ENCODE results near the gene SLC25A25.

Gene SLC25A25

DNA sequence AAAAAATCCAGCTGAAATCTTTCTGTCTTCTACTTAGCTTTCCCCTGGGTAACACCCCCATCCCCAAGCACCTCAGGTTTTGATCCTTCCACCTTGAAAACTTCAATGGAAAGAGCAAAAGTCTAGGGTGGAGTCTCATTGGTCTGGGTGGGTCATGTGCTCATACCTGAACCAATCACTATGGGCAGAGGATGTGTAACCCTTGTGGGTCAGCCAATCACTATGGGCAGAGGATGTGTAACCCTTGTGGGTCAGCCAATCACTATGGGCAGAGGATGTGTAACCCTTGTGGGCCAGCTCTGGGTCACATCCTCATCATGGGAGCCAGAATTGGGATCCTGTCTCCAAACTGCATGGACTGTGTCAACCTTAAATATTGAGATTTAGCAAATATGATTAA lies 19.4 kb upstream of the SLC25A25 start:
- DNase-seq: no peak
- in situ Hi-C loops (cut with MboI; ENCODE audit: low pct_unique_long_range_greater_than_20kb, low sequenced_read_pairs): no loop called here

DNA sequence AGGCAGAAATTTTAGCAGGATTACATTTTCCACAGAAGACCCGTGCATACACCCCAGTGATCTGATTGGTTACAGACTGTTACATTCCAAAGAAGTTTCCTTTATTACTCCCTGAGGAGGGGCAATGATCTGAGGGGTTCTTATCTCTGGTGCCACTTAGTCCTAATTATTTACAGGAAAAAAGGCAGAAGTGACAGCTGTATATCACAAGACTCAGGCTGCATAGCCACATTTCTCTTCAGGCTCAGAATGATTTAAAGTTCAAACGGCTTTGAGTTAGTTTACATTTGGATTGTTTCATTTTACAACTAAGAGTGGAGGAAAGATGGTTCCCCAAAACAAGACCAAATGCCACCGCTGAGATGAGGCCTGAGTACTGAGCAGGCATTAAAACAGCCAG lies 18.2 kb upstream of the SLC25A25 start:
- in situ Hi-C loops (cut with MboI; ENCODE audit: low pct_unique_long_range_greater_than_20kb, low sequenced_read_pairs): no loop called here
- no peak for DNase-seq

DNA sequence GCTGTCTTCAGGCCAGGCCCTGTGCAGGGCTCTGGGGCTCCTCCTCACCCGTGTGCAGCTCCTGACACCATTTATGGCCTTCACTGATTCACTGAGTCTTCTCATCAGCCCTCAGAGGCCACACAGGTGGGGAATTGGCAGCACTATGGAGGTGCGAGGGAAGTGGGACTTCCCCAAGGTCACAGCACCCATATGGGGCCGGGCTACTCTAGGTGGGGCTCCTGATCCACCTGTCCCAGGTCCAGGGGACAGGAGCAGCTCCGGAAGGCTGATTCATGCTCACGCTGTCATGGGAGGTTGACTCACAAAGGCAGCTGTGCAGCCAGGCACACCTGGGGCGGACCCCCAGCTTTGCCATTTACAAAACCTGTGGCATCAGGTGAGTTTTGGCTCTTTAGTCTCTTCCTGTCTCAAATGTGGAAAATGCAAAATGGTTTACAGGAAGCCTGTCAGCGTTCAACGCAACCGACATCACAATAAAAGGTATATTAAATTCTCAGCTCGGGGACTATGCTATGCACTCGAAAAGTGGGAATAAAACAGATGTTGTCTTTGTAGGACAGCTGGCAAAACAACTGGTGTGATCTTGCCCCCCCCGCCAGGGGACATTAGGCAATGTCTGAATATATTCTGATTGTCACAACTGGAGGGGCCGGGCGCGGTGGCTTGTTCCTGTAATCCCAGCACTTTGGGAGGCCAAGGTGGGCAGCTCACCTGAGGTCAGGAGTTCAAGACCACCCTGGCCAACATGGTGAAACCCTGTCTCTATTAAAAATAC lies 15.9 kb upstream of the SLC25A25 start:
- DNase-seq: no peak
- in situ Hi-C loops (cut with MboI; ENCODE audit: low pct_unique_long_range_greater_than_20kb, low sequenced_read_pairs): no loop called here

DNA sequence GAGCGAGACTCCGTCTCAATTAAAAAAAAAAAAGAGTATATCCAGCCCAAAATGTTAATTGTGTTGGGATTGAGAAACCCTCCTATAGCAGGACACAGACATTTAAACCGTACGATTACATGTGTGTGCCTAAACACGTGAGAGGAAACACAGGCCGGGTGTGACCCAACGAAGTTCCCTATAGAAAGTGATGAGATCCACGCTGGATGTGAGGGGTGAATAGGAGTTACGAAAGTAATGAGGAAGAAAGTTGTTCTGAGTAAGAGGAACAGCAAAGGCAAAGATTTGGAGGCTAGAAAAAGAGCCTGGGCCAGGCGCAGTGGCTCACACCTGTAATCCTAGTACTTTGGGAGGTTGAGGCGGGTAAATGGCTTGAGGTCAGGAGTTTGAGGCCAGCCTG lies 14.5 kb upstream of the SLC25A25 start:
- DNase-seq: peak; percentile 38
- in situ Hi-C loops (cut with MboI; ENCODE audit: low pct_unique_long_range_greater_than_20kb, low sequenced_read_pairs): no loop called here

DNA sequence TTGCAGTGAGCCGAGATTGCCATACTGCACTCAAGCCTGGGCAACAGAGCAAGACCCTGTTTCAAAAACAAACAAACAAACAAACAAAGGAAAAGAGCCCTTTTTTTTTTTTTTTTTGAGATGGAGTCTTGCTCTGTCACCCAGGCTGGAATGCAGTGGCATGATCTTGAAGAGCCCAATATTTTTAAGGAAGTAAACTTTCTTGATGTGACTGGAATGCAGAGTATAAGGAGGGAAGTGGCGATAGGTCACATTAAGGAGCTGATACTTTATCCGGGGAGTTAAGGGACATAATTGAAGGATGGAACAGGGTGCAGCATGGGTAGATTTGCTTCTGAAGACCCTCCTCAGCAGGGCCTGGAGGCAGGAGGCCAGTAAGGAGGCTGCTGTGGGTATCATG lies 13.9 kb upstream of the SLC25A25 start:
- in situ Hi-C loops (cut with MboI; ENCODE audit: low pct_unique_long_range_greater_than_20kb, low sequenced_read_pairs): no loop called here
- DNase-seq: no peak

DNA sequence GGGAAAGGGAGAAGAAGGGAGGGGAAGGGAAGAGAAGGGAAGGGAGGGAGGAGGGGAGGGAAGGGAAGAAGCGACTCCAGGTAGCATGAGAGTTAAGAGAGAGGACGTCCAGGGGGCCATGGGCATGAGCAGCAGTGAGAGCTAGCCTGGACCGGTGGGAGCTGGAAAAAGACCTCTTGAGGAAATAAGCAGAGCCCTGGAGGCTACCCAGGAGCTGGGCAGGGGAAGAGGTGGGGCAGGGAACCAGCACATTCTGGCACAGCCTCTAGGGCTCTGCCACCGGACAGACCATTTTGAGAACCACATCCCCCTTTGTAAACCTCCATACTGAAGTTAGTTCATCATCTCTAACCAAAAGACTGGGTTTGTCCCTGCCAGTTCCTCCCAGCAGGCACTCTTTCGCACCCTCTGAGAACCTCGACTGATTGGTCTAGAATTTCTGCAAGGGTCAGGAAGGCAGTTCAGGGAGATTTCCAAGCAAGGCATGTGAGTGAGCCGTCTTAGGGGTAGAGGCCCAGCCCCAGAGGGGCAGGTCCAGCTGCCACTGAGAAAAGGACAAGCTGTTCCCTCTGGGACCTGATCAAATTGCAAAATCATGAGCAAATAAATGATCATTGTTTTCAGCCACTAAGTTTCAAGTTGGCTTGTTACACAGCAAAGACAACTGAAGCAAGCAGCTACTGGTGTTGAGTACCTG lies 12.5 kb upstream of the SLC25A25 start:
- no peak for DNase-seq
- in situ Hi-C loops (cut with MboI; ENCODE audit: low pct_unique_long_range_greater_than_20kb, low sequenced_read_pairs): no loop called here

DNA sequence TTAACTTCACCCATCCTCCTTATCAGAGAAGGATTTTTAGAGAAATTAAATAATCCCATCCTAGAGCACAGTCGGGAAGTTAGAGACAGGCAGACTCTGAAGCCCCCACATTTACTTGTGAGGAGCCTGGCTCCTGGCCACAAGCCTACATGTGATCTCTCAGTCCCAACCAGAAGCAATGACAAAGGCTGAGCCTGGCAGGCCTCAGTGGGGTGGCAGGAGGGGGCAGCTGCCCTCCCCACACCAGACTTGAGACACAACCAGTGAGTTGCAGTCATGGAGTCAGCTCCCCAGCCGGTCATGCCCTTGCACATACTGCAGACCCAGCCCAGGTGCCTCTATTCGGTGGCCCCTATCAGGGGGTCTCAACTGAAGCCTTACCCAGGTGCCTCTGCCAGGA lies 11.9 kb upstream of the SLC25A25 start:
- DNase-seq: no peak
- in situ Hi-C loops (cut with MboI; ENCODE audit: low pct_unique_long_range_greater_than_20kb, low sequenced_read_pairs): no loop called here

DNA sequence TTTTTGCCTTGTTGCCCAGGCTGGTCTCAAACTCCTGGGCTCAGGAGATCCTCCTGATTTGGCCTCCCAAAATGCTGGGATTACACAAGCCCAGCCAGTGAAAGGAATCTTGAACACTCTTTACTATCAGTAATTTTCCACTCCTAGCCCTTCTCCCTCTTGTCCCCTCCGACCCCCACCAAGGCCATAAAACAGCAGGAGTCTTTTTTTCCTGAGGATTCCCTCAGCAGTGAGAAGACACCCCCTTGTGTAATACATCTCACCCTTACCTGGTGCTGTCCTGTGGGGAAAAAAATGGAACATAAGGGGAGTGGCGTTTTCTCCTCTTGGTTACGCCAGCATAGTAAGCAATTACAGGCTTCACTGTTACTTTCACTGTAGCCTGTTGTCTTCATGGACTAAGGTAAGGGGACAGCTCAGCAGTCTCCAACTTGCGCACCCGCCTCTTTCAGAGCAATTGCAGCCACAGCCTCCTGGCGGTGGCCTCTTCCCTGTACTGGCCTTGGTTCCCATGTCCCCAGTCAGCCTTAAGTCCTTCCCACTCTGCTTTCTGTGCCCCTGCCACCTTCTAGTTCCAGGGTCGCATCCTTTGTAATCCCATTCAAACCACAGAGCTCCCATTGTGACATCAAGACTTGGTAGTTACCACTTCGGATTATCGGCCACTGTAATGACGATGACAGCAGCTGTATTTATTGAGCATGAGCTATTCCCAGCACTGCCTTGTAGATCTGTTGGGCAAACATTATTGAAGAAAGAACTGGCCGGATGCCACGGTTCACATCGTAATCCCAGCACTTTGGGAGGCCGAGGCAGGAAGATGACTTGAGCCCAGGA lies 10.9 kb upstream of the SLC25A25 start:
- DNase-seq: no peak
- in situ Hi-C loops (cut with MboI; ENCODE audit: low pct_unique_long_range_greater_than_20kb, low sequenced_read_pairs): no loop called here

DNA sequence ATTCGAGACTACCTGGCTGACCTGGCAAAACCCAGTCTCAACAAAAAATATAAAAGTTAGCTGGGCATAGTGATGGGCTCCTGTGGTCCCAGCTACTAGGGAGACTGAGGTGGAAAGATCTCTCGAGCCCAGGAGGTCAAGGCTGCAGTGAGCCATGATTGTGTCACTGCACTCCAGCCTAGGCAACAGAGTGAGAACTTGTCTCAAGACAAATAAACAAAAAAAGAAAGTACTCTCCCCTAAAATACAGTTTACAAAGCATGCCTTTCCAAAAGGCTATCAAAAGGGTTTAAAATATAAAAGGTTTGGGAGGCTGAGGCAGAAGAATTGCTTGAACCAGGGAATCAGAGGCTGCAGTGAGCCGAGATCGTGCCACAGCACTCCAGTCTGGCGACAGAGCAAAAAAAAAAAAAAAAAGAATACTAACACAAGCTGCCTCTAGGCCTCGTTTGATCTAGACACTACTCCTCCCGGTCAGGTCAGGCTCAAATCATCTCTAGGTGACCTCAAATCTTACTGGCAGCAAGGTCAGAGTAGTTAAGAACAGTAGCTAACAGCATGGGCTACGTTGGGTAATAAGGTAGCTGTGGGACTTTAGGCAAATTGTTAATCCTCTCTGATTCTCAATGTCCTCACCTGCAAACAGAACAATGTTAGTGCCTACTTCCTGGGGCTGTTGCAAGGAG lies 10.2 kb upstream of the SLC25A25 start:
- in situ Hi-C loops (cut with MboI; ENCODE audit: low pct_unique_long_range_greater_than_20kb, low sequenced_read_pairs): no loop called here
- DNase-seq: no peak

DNA sequence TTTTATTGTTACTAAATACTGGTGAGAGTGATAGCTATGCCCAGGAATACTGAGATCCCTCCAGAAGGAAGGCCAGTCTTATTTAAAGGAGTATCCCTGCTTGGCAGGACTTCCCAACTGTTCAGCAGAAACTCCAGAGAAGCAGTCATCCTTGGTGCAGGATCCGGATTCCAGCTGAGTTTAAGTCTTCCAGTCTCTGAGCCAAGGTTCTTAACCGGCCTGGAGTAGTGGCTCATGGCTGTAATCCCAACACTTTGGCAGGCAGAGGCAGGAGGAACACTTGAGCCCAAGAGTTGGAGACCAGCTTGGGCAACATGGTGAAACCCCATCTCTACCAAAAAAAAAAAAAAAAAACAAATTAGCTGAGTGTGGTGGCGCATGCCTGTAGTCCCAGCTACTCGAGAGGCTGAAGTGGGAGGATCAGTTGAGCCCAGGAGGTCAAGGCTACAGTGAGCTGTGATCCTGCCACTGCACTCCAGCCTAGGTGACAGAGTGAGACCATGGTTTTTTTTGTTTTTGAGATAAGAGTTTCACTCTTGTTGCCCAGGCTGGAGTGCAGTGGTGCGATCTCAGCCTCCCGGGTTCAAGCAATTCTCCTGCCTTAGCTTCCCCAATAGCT lies 8.6 kb upstream of the SLC25A25 start:
- in situ Hi-C loops (cut with MboI; ENCODE audit: low pct_unique_long_range_greater_than_20kb, low sequenced_read_pairs): no loop called here
- no peak for DNase-seq

DNA sequence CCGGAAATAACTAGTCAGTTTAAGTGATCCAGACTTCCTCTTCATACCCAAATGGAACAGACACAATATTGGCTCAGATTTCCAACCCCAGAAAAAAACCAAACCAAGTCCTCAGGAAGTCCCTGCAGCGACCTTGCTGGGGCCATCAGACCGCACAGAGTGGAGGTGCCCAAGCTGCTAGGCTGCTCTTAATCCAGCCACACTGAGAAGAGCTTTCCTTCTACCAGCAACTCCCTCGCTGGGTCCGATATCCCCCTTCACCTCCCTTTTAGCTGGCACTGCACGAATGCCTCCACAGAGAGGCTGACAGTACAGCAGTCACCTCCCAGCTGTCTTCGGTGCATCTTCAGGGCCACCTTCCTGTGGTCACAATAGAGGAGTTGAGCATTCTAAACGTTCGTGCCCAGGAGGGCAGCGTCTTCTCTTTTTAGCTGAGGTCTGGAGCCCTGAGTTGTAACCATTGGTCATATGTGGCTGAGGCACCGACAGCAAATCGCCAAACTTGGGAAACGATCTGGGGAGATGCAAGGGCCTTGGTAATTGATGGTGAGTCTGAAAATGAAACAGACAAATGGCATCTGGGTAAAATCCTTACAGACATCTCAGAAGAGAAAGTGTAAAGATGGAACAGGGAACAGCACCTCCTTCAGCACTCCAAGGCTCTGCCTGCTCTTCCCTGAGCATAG lies 6.6 kb upstream of the SLC25A25 start:
- in situ Hi-C loops (cut with MboI; ENCODE audit: low pct_unique_long_range_greater_than_20kb, low sequenced_read_pairs): no loop called here
- peak; percentile 82 for DNase-seq

DNA sequence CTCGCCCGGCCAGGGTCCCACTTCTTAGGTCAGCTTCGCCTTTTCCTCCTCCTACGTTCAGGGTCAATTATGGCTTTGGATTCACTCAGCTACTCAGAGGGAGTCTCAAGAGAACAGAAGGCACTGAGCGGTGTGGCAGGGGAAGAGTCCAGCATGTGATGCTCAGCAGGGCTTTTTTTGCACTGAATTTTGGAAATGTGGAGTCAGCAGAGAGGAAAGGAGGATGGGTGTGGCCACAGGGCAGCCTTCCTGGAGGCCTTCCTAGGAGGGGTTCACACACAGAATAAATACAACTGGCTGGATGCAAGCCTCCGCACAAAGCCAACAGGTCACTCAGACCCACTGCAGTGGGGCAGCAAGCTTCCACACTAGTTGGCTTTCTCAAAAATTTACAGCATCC lies 5.8 kb upstream of the SLC25A25 start:
- DNase-seq: no peak
- in situ Hi-C loops (cut with MboI; ENCODE audit: low pct_unique_long_range_greater_than_20kb, low sequenced_read_pairs): no loop called here

DNA sequence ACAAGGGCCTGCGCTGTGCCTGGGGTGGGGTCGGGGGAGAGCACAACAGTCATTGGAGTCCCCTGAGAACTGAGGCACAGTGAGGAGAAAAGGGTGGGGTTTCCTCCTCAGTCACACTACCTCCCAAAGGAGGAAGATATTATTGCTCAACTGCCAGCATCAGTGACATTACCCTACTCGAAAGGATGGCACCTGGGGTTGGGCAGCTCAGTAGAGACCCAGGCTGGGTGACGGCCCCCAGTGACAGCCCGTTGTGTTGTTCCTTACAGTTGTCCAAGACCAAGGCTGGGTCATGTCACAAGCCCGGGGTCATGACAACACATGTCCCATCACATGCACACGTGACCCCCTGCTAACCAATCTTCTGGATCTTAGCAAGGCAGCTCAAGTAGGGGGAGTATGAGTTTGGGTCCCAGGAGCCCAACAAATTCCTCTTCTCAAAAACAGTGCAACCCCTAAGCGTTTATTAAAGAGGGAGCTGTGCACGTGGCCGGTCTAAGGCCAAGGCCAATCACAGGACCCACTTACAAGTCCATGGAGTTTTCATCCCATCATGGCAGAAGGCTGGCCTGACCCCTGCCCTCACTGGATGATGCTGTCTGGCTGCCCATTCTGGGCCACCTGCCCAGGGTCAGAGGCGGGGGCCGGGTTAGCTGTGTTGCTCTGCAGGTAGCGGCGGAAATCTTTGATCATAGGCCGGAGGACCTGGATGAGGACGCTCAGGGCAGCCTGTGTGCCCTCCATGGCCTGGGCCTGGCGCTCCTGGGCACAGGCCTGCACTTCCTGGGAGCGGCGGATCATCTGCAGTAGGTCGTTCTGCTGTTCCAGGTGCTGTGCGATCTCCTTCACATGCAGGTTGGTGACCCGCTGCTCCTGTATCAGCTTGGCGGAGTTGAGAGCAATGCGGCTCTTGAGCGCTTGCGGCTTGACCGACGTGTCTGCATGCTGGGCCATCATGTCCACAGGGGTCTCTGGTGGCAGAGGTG lies 4.9 kb upstream of the SLC25A25 start:
- in situ Hi-C loops (cut with MboI; ENCODE audit: low pct_unique_long_range_greater_than_20kb, low sequenced_read_pairs): no loop called here

DNA sequence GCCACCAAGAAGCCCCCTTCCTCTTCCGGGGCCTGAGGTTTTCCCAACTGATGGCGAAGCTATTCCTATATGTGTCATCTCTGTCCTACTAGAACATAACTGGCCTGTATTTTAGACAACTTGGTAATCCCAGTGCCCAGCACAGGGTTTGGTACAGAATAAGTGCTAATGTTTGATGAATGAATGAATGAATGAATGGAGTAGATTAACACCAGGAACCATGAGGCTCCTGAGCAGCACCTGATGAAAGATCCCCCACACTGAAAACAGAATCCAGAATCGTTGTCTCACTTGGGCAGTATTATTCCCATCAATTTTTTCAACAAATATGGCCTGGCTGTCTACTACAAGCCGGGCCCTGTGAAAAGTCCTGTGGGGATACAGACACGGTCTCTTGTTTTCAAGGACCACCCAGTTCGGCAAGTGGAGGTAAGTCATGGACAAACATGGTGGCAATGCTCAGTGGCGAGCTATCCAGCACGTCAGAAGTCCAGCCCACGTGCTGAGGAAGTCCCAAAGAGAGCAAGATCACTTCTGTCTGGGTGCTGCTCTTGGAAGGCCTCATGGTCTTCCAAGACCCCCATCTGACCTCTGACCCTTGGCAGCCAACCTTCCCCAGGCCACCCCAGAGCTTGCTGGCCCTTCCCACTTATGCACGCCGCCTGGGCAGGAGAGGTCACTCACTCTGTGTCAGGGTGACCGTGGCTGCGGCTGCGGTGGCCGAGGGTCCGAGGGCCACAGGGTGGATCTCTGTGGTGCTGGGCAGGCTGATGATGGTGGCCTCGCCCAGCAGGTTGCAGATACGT lies 1.9 kb upstream of the SLC25A25 start:
- in situ Hi-C loops (cut with MboI; ENCODE audit: low pct_unique_long_range_greater_than_20kb, low sequenced_read_pairs): no loop called here
- DNase-seq: no peak

More for the DNA sequence above, 4.9 kb upstream of the SLC25A25 start:
- no peak for DNase-seq

DNA sequence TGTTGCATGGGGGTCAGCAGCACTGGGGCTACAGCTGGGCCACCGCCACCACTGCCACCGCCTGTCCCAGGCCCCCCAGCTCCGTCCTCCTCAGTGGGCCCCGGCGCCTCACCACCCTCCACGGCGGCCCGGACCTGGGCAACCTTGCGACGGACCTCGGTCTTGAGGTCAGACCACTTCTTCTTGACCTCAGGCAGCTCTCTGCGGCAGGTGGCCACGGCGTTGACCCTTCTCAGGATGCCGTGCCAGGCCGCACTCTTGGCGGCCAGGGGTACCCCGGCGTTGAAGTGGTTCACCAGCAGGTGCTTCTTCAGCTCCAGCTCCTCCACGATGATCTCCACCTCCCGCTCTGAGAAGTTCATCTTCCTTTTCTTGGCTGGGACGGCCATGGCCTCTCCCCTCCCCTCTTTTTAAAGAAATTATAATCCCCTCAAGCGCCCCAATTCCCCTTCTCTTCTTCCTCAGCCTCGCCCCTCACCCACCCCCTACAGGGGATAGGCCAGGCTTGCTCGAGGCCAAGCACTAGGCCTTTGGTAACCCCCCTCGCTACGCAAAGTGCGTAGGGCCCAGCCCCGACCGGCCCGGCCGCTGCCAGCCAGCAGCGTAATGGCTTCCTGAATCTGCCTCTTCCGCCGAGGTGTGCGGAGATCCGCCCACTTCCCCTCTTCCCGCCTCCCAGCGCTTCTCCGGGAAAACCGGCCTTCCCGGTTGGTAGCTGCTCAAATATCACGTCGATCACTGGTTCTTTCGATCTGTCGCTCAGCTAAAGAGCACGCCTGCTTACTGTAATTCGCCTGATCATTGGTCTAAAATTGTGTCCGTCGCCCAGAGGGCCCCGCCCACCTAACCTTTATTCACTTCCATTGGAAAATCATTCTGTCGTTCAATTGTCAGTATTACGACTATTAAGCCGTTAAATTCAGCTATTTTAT lies 1.1 kb upstream of the SLC25A25 start, which contains the start of gene NAIF1:
NAIF1 (minus strand) TSS at position 608 of the 932 bp plus-strand sequence; CDS start at position 389, 219 bp downstream.
- in situ Hi-C loops (cut with MboI; ENCODE audit: low pct_unique_long_range_greater_than_20kb, low sequenced_read_pairs): no loop called here

More for the DNA sequence above, 1.1 kb upstream of the SLC25A25 start, which contains the start of gene NAIF1:
- peak; percentile 99 for DNase-seq
